CD4-positive, alpha-beta T cell treated with Interleukin-2 at 100 ng/mL for 4 hours (primary cell): ENCODE measurements around the gene AMY2A.
"Not testable (repeated sequence)": the region's sequence is repeated elsewhere in the genome, so short reads cannot be mapped to it uniquely, and the experiment has no call there.

Experiments used
- DNase-seq: peaks from one replicate; pipeline ENCODE4 v3.0.0-alpha.2; 2020; ENCODE audit warnings: low spot score

Gene AMY2A

GRCh38 chr1:103616994-103617477, at the start of gene AMY2A:
Gene AMY2A, plus strand, starts transcription at chr1:103617427. Its CDS starts 14 bp downstream, at chr1:103617441.
- DNase-seq, result not testable (repeated sequence)

- no peak for DNase-seq
These were observed 47.7 kb upstream of the AMY2A start for GRCh38 chr1:103569493-103569892.

DNA sequence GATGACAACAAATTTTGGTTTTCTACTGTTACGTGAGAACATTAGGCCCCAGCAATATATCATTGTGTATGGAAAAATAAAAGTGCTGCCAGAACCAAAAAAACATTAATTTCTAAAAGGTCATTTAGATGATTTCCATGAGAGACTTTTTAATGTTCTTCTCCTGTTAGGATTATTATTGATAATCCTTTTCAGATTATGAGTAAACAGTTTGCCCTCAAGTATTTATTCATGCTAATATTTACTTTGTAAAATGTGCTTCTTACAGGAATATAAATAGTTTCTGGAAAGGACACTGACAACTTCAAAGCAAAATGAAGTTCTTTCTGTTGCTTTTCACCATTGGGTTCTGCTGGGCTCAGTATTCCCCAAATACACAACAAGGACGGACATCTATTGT, 45.9 kb upstream of the AMY2A start, which contains the start of gene AMY2B:
TSS of gene AMY2B (plus strand) at position 301 of the 400 bp plus-strand sequence. CDS start at position 315, 14 bp downstream.
- not testable (repeated sequence) for DNase-seq

- no peak for DNase-seq
These were observed 41.2 kb upstream of the AMY2A start for GRCh38 chr1:103576065-103576464.

- not testable (repeated sequence) for DNase-seq
These were observed 40.4 kb upstream of the AMY2A start for GRCh38 chr1:103576784-103577183.

DNA sequence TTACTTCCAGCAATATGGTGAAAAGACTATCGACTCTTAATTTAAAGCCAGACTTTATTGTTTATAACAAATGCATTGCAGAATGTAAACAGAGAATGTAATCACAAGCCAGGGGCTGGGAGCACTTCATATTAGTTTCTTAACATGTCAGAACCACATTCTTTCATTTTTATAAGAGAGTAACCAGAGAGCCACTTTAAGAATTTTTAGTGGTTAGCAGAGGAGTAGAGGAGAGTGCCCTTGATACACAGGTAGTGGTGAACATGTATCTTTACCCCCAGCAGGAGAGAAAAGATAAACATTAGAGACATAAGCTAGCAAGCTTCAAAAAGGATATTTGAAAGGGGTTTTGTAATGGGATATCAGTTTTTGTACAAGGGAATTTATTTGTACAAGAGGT, 34.8 kb upstream of the AMY2A start:
- DNase-seq, result no peak

DNA sequence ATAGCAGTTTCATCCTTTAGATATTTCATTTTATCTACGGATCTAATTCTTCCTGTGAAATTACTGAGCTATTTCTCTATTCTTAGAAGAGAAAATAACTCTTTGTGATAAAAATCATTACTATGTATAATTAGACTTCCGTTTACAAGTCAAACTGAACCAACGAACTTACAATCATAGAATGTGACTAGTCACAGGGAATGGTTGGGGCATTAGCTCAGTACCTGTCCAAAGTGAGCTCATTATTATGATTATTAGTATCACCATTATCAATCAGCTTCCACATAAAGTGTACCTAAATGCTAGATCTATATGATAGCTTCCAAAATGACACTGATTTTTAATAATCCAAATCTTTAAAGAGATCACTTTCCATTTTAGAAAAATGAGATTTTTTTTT, 33.3 kb upstream of the AMY2A start:
- no peak for DNase-seq

DNA sequence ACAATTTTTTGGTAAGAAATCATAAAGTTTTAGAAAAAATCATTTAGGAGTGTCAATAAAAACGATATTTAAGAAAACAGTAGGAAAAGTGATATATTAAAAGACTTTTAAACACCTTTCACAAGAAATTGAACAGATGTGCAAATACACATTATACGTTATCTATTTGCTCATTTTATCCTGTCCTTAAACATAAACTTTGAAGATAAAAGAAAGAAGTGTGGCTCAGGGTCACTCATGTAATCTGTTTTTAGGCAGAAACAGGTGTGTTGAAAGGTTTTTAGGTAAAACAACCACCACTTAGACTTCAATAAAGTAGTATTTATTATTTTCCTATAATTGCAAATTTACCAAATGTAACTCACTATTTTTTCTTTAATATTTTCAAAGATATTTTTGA, 32.7 kb upstream of the AMY2A start:
- DNase-seq, result no peak

- DNase-seq, result not testable (repeated sequence)
These were observed 14.5 kb upstream of the AMY2A start for GRCh38 chr1:103602740-103603139.

DNA sequence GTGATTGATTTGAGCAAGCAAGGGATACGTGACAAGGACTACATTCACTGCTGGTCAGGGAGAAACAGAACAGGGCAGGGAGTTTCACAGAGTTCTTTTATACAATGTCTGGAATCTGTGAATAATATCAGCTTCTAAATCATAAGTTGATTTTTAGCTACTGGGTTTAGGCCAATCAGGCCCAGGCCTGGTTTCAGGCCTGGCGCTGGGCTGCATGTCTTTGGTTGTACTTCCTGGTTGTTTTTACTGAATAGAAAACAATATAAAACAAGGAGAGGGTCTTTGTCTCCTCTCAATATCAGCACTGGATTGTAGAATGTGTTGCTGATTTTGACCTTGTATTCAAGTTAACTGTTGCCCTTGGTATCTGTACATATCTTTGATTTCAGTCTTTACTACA, 865 bp upstream of the AMY2A start:
- no peak for DNase-seq

DNA sequence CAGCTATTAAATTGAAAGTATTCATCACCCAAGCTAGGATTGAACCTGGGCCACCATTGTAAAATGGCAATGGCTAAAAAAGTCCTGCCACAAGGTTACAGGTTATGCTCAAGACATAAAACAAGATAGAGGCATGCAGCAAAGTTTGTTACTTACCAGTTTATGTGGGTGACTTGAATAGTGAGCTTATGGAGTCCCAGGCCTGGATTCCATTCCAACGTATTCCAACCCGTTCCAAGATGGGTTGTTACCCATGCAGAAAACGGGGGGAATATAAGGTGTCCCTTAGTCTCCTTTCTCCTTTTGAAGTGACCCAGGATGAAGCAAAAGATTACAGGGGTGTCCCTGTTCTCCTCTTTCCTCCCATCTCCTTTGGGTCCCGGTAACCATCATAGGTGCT, 10.2 kb downstream of the AMY2A start:
- not testable (repeated sequence) for DNase-seq

DNA sequence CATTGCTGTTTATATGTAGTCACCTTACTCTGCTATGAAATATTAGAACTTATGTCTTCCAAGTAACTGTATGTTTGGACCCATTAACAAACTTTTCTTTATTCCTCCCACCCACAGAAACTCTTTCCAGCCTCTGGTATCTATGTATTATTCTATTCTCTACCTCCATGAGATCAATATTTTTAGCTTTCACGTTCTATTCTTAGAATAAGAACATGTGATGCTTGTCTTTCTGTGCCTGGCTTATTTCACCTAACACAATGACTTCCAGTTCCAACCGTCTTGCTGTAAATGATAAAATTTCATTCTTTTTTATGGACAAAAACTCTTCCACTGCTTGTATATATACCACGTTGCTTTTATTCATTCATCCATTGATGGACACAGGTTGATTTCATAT, 24.0 kb downstream of the AMY2A start:
- DNase-seq, result not testable (repeated sequence)

DNA sequence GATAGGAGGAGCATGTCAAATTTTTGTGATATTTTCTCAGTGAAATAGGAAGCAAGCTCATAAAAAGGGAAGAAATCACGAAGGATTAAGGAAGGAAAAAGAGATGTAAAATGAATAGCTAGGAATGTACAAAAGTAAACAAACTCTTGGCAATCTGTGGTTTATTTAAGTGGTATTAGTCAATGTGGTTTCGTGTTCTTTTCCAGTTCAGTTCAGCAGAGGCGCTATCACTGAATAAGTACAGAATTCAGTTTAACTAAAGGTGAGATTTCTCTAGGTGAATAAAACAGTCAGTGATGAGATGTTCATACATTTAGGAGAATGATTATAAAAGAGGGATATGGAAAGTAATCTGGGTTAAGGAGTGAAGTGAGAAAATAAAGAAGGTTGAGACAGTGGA, 26.7 kb downstream of the AMY2A start:
- DNase-seq, result not testable (repeated sequence)

GRCh38 chr1:103650305-103650704, 33.1 kb downstream of the AMY2A start:
- not testable (repeated sequence) for DNase-seq

GRCh38 chr1:103650889-103651288, 33.7 kb downstream of the AMY2A start:
- DNase-seq, result not testable (repeated sequence)

- DNase-seq, result not testable (repeated sequence)
These were observed 36.9 kb downstream of the AMY2A start for GRCh38 chr1:103654133-103654532.

- DNase-seq, result not testable (repeated sequence)
These were observed 38.2 kb downstream of the AMY2A start, which contains the start of gene AMY1A for GRCh38 chr1:103655460-103655859. Gene AMY1A, plus strand, starts transcription at chr1:103655760. Its CDS starts 571 bp downstream, at chr1:103656331.
